PFSK-1 (cell line): Measurements from ENCODE around the gene GRB2.

ENCODE experiments used
- FOXP2 ChIP-seq: optimal IDR thresholded peaks from 2 replicates; pipeline ENCODE3; 2011; ENCODE audit warnings: borderline replicate concordance, control low read depth, inconsistent platforms; ENCODE audit not compliant: insufficient read depth; ENCODE audit errors: extremely low read length, extremely low read depth
- POLR2AphosphoS5 ChIP-seq: IDR thresholded peaks from 2 replicates; pipeline ENCODE4 v1.6.1; 2012; ENCODE audit warnings: low read depth, mild to moderate bottlenecking, control low read depth, low read length, moderate library complexity
- REST ChIP-seq, 2 experiments: IDR thresholded peaks; 2 replicates each; pipeline versions ENCODE4 v1.6.1 to v1.8.0; 2011 to 2012; ENCODE audit warnings: low read depth in 2 of 2, low read length in 2 of 2, control low read depth in 1 of 2, inconsistent platforms in 1 of 2, mild to moderate bottlenecking in 1 of 2, moderate library complexity in 1 of 2; ENCODE audit not compliant: insufficient read depth in 1 of 2
- SIN3A ChIP-seq: IDR thresholded peaks from 2 replicates; pipeline ENCODE4 v1.6.1; 2012; ENCODE audit warnings: mild to moderate bottlenecking, low read length, moderate library complexity, borderline replicate concordance; ENCODE audit not compliant: insufficient read depth
- TAF1 ChIP-seq: IDR thresholded peaks from 2 replicates; pipeline ENCODE4 v1.6.1; 2012; ENCODE audit warnings: low read length, control low read depth, borderline replicate concordance; ENCODE audit not compliant: insufficient read depth

Gene GRB2

GRCh38 chr17:75341784-75342486 is 63.5 kb downstream of the GRB2 start:
- TF ChIP-seq TAF1 (no peak), REST (IDR thresholded peaks at IDR 0.05; ENCODE audit: insufficient read depth in 1 of 2, low read depth in 2 of 2, low read length in 2 of 2) (no peak), SIN3A (no peak), FOXP2 (no peak), POLR2AphosphoS5 (no peak)

DNA sequence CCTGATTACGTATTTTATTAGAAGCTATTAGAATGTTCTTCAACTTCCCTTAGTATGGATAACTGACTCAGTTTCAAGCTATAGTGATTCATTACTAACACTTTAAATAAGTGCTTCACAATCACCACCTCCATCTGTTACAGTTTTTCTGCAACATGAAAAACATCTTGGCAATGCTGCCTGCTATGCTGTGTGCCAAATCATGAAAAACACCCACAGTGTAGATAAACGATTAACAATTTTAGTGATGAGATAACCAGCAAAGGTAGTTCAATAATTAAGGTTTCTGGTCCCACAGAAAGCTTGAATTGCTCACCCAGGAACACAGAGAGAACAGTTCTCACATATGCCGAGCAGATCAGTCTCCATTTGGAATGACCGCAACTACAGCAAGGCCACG is 64.8 kb downstream of the GRB2 start:
- TF ChIP-seq POLR2AphosphoS5, result no peak

DNA sequence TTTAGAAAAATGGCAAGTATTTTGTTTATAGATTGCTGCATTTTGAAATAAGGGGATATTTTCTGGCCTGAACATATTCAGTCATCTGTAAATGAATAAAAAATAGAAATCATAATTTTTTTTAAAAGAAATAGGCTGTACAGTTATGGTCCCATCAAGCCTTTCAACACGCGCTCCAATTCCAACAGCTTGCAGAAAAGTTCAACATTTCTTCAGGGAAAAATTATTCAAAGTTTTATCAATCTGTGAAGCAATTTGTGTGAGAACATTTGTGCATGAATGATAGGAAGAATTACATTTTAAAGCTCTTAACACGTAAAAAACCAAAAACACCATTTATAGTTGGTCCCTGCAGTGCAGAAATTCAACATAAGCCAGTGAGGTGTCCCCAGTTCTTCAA is 65.5 kb downstream of the GRB2 start:
- TF ChIP-seq REST (IDR thresholded peaks at IDR 0.05; ENCODE audit: insufficient read depth in 1 of 2, low read depth in 2 of 2, low read length in 2 of 2) (no peak), SIN3A (no peak), TAF1 (no peak), FOXP2 (no peak), POLR2AphosphoS5 (no peak)

DNA sequence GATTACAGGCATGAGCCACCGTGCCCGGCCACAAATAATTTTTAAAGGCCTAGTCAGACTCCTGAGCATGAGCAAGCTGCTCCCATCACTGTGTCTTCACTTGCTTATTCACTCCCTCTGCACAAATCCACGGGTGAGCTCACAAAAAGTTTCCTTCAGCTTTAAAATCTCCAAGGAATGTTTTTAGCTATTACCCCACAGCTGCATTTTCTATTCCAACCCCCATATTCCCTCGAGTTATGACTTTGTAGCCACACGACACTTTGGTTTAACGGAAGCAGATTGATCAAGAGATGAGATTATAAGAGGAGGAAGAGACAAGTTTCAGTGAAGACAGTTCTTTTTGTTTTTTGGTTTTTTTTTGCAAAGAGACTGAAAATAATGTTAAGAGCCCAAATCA is 67.1 kb downstream of the GRB2 start:
- TF ChIP-seq REST (IDR thresholded peaks at IDR 0.05; ENCODE audit: insufficient read depth in 1 of 2, low read depth in 2 of 2, low read length in 2 of 2), result no peak
- no peak for TF ChIP-seq SIN3A
- no peak for TF ChIP-seq FOXP2
- TF ChIP-seq TAF1, result no peak
- no peak for TF ChIP-seq POLR2AphosphoS5

DNA sequence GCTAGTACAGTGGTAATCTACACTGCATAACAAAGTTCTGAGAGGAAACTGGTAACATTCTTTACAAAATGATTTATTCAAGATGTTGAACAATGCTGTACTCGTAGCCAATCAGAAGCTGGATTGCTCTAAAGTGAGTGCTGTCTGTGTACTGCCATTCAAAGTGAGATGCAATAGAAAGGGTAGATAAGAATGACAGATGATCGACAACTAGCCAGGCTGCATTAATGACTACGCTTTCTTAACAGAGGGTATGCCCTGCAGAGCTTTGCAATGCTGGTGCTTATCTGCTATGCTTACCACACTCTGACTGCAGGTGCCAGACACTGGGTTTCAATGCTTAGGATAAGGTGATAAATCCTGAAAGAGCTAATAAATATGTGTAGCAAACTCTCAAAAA is 70.2 kb downstream of the GRB2 start:
- TF ChIP-seq POLR2AphosphoS5, result no peak
- TF ChIP-seq SIN3A, result no peak
- TF ChIP-seq REST (IDR thresholded peaks at IDR 0.05; ENCODE audit: insufficient read depth in 1 of 2, low read depth in 2 of 2, low read length in 2 of 2), result no peak
- TF ChIP-seq TAF1, result no peak
- no peak for TF ChIP-seq FOXP2
